ENCODE measurements around the gene CLIC6.

- no peak for TF ChIP-seq CTCF (conservative IDR thresholded peaks at IDR 0.05 in 1 of 2, IDR thresholded peaks at IDR 0.05 in 1 of 2; ENCODE audit: extremely low read depth in 1 of 2, insufficient read depth in 1 of 2, low read depth in 1 of 2, low read length in 2 of 2)
- no peak for TF ChIP-seq EZH2 (IDR thresholded peaks at IDR 0.05; ENCODE audit: borderline replicate concordance, low read length)
Observed at GRCh38 chr21:34684174-34684876, 15.5 kb downstream of the CLIC6 start.
